Sciatic nerve (tissue), 2 donors: ENCODE data around the gene IL1RAPL1. TPM values are rescaled to one million over a fixed set of nuclear protein-coding genes. Genes with fewer than 3 reads are reported as not detected.

Source experiments
- ATAC-seq: fragments of 200-7000 bp; cut with Tn5 transposase; one replicate; pipeline ENCODE4 v1.9.1; 2020; ENCODE audit warnings: mild to moderate bottlenecking, moderate library complexity
- DNase-seq: peaks from one replicate; pipeline ENCODE4 v3.0.0-alpha.2; 2020; ENCODE audit warnings: low spot score
- intact Hi-C: fragments of 100-400 bp; cut with DNase I; formaldehyde crosslinking; loops from one replicate; pipeline ENCODE4 v1.14.2; 2022
- microRNA-seq: library from miRNA; unstranded; fragments of <30 nt; microRNA quantifications from one replicate; pipeline ENCODE4 v1.2.0, GENCODE V29; 2020
- total RNA-seq: library from RNA; stranded (reverse); fragmentation: NEBNext Ultra II Directional; extraction: Animal tissue kit (Norgen Biotek cat#: 25700); gene quantifications from one replicate; pipeline ENCODE4 v1.2.1, GENCODE V29; 2021
- donor health status: DM: no; HTN: no; CAD: no.
- donor health status: DM: no; HTN: no; CAD: no.

Gene IL1RAPL1
- total RNA-seq, 1 donor from 2014 or later: 10.3 TPM

- no peak for DNase-seq
- intact Hi-C loops: no loop called here
- ATAC-seq: no peak
Observed at GRCh38 chrX:29948653-29949052, 1361.4 kb downstream of the IL1RAPL1 start.

- ATAC-seq (no peak), DNase-seq (no peak)
- intact Hi-C loops: no loop called here
Observed at GRCh38 chrX:29952016-29952415, 1364.8 kb downstream of the IL1RAPL1 start.

GRCh38 chrX:29962061-29962460 lies 1374.8 kb downstream of the IL1RAPL1 start:
- intact Hi-C loops: no loop called here
- ATAC-seq: no peak
- no peak for DNase-seq

- DNase-seq (no peak), ATAC-seq (no peak)
- intact Hi-C loops: no loop called here
Observed at GRCh38 chrX:29965634-29966033, 1378.4 kb downstream of the IL1RAPL1 start.

GRCh38 chrX:29992083-29992482 lies 1404.8 kb downstream of the IL1RAPL1 start:
- DNase-seq (no peak), ATAC-seq (no peak)
- intact Hi-C loops: no loop called here

- ATAC-seq (no peak), DNase-seq (no peak)
- intact Hi-C loops: no loop called here
Observed at GRCh38 chrX:30005813-30006212, 1418.6 kb downstream of the IL1RAPL1 start.

Small RNA genes within 50 kb of the gene (microRNA-seq; reads per million reads assigned to microRNA genes)
- not detected for gene MIR4666B
